Measurements from ENCODE around the gene SARNP. TPM values are rescaled to one million over a fixed set of nuclear protein-coding genes. Genes with fewer than 3 reads are reported as not detected.
"Not testable (repeated sequence)": the region's sequence is repeated elsewhere in the genome, so short reads cannot be mapped to it uniquely, and the experiment has no call there.

Gene SARNP
- total RNA-seq, 1 donor from 2014 or later, result 85.7 TPM

DNA sequence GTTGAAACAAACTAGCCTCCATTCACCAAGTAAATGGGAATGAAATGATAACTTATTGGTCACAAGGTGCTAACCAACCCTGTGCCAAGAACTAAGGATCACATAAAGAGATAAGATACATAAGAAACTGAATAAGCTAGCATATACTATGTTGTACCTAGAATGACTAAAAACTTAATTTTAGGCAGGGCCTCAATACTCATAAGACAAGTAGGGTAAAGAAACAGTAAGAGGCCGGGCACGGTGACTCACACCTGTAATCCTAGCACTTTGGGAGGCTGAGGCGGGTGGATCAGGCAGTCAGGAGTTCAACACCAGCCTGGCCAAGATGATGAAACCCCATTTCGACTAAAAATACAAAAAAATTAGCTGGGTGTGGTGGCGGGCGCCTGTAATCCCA, 56.9 kb downstream of the SARNP start:
- no peak for DNase-seq (ENCODE audit: low spot score, unreplicated experiment)
- H3K9me3 Mint-ChIP-seq (ENCODE audit: low read depth), result no peaks in the 10 kb centered on the region
- no peaks in the 10 kb centered on the region for H3K4me1 Mint-ChIP-seq (ENCODE audit: low read depth)
- H3K27ac Mint-ChIP-seq, result no peak overlapping the region
- TF ChIP-seq, protein P1, sequence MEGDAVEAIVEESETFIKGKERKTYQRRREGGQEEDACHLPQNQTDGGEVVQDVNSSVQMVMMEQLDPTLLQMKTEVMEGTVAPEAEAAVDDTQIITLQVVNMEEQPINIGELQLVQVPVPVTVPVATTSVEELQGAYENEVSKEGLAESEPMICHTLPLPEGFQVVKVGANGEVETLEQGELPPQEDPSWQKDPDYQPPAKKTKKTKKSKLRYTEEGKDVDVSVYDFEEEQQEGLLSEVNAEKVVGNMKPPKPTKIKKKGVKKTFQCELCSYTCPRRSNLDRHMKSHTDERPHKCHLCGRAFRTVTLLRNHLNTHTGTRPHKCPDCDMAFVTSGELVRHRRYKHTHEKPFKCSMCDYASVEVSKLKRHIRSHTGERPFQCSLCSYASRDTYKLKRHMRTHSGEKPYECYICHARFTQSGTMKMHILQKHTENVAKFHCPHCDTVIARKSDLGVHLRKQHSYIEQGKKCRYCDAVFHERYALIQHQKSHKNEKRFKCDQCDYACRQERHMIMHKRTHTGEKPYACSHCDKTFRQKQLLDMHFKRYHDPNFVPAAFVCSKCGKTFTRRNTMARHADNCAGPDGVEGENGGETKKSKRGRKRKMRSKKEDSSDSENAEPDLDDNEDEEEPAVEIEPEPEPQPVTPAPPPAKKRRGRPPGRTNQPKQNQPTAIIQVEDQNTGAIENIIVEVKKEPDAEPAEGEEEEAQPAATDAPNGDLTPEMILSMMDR (IDR thresholded peaks at IDR 0.05; ENCODE audit: unreplicated experiment), result no peak
- no peak overlapping the region for H3K4me3 Mint-ChIP-seq (ENCODE audit: low read depth)
- H3K27me3 Mint-ChIP-seq, result no peaks in the 10 kb centered on the region
- peaks cover 22% of the 10 kb centered on the region for H3K36me3 Mint-ChIP-seq (ENCODE audit: insufficient read depth)

DNA sequence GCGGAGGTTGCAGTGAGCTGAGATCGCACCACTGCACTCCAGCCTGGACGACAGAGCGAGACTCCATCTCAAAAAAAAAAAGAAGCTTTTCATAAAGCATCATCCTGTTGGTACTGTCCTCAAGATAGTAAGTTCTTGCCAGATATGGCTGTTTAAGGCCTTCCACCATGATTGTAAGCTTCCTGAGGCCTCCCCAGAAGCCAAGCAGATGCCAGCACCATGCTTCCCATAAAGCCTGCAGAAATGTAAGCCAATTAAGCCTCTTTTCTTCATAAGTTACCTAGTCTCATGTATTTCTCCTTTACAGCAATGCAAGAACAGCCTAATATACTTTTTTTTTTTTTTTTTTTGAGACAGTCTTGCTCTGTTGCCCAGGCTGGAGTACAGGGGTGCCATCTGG, 58.9 kb downstream of the SARNP start:
- not testable (repeated sequence) for DNase-seq (ENCODE audit: low spot score, unreplicated experiment); H3K27ac Mint-ChIP-seq; H3K4me3 Mint-ChIP-seq (ENCODE audit: low read depth); H3K9me3 Mint-ChIP-seq (ENCODE audit: low read depth); H3K27me3 Mint-ChIP-seq; H3K4me1 Mint-ChIP-seq (ENCODE audit: low read depth)
- peaks cover 24% of the 10 kb centered on the region for H3K36me3 Mint-ChIP-seq (ENCODE audit: insufficient read depth)

DNA sequence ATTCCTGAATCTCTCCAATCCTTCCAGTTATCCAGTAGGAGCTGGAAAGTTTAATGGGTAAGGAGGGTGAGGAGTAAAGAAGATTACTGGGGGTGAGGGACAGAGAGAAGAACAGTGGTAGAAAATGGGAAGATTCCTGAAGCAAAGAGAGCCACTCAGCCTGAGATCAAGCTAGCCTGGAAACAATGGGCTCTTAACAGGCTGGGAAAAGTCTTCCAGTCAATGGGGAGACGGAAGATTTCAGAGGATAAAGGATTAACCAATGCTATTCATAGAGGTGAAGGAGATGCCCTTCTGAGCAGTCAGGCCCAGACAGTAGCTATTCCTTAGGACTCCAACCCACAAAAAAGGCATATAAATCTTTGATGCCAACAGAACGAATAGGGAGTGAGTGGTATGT, 59.8 kb downstream of the SARNP start:
- H3K9me3 Mint-ChIP-seq (ENCODE audit: low read depth), result no peaks in the 10 kb centered on the region
- peaks cover 27% of the 10 kb centered on the region for H3K36me3 Mint-ChIP-seq (ENCODE audit: insufficient read depth)
- no peak overlapping the region for H3K27ac Mint-ChIP-seq
- TF ChIP-seq, protein P1 (IDR thresholded peaks at IDR 0.05; ENCODE audit: unreplicated experiment), result no peak
- peaks cover 5% of the 10 kb centered on the region for H3K4me1 Mint-ChIP-seq (ENCODE audit: low read depth)
- no peak overlapping the region for H3K4me3 Mint-ChIP-seq (ENCODE audit: low read depth)
- no peak for DNase-seq (ENCODE audit: low spot score, unreplicated experiment)
- no peaks in the 10 kb centered on the region for H3K27me3 Mint-ChIP-seq

DNA sequence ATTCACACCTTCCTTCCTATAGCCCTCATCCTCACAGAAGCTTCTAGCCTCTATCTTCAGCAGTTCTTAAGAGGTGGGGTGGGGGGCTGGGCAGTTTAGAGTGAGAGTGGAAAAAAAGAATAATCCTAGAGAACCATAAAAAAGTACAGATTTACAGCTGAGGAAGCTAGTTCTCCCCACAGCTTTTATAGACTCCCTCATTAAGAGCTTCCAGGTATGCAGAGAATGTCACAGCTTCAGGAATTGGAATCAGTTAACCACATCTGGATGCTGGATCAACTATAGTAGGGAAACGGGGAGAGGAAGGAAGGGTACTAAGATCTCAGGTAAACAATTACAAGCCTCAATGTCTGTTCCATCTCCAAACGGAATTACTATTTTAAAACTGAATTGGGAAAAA, 62.3 kb downstream of the SARNP start:
- Mint-ChIP-seq H3K4me3 (ENCODE audit: low read depth) (no peak overlapping the region), H3K27ac (peak overlapping the region; percentile 47), H3K27me3 (no peaks in the 10 kb centered on the region), H3K9me3 (ENCODE audit: low read depth) (no peaks in the 10 kb centered on the region), H3K36me3 (ENCODE audit: insufficient read depth) (peaks cover 21% of the 10 kb centered on the region), H3K4me1 (ENCODE audit: low read depth) (peaks cover 5% of the 10 kb centered on the region)
- TF ChIP-seq, protein P1 (IDR thresholded peaks at IDR 0.05; ENCODE audit: unreplicated experiment), result no peak
- DNase-seq (ENCODE audit: low spot score, unreplicated experiment), result no peak

DNA sequence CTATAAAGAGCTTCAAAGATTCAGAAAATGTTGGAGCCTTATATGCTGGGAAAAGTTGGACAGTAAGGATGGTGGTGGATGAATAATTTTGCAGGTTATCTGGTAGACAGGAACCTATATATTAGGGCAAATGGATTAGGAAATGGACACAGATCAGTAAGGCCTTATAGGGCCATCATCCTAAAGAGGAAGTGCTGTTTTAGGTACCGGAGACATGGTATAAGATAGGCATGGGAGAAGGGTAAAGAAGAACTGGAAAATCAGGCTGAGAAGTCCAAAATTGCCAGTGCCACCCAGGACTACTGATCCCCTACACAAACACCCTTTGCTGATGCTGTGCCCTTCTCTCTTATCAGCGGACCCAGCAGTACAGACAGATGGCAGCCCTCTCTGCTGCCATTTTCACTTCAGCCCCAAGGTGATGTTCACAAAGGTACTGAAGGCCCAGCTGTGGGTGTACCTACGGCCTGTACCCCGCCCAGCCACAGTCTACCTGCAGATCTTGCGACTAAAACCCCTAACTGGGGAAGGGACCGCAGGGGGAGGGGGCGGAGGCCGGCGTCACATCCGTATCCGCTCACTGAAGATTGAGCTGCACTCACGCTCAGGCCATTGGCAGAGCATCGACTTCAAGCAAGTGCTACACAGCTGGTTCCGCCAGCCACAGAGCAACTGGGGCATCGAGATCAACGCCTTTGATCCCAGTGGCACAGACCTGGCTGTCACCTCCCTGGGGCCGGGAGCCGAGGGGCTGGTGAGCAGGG, 69.1 kb downstream of the SARNP start:
- peak overlapping the region; percentile 46 for H3K27ac Mint-ChIP-seq
- H3K9me3 Mint-ChIP-seq (ENCODE audit: low read depth), result no peaks in the 10 kb centered on the region
- TF ChIP-seq, protein P1 (IDR thresholded peaks at IDR 0.05; ENCODE audit: unreplicated experiment), result no peak
- H3K36me3 Mint-ChIP-seq (ENCODE audit: insufficient read depth), result peaks cover 20% of the 10 kb centered on the region
- no peak overlapping the region for H3K4me3 Mint-ChIP-seq (ENCODE audit: low read depth)
- DNase-seq (ENCODE audit: low spot score, unreplicated experiment), result no peak
- H3K4me1 Mint-ChIP-seq (ENCODE audit: low read depth), result peaks cover 34% of the 10 kb centered on the region
- no peaks in the 10 kb centered on the region for H3K27me3 Mint-ChIP-seq

DNA sequence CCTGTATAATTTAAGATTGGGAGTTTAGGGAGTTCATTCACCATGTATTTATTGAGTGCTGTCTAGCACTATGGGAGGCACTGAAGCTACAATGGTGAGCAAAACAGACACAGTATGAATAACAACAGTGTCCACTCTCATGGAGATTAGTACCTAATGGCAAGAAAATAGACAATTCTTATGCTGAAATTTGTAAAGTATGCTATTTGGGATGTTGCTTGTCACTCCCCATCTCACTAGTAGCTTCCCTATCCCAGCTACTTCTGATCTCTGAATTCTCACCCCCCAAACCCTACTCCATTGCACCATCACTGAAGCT, 70.7 kb downstream of the SARNP start:
- H3K27me3 Mint-ChIP-seq, result peaks cover 3% of the 10 kb centered on the region
- peaks cover 42% of the 10 kb centered on the region for H3K4me1 Mint-ChIP-seq (ENCODE audit: low read depth)
- DNase-seq (ENCODE audit: low spot score, unreplicated experiment), result no peak
- H3K4me3 Mint-ChIP-seq (ENCODE audit: low read depth), result no peak overlapping the region
- TF ChIP-seq, protein P1 (IDR thresholded peaks at IDR 0.05; ENCODE audit: unreplicated experiment), result no peak
- H3K36me3 Mint-ChIP-seq (ENCODE audit: insufficient read depth), result peaks cover 17% of the 10 kb centered on the region
- H3K27ac Mint-ChIP-seq, result peak overlapping the region; percentile 92
- H3K9me3 Mint-ChIP-seq (ENCODE audit: low read depth), result no peaks in the 10 kb centered on the region
